Adrenal gland (tissue), 12 donors: ENCODE results near the gene STATH. TPM values are rescaled to one million over a fixed set of nuclear protein-coding genes. Genes with fewer than 3 reads are reported as not detected.
"Not testable (repeated sequence)": the region's sequence is repeated elsewhere in the genome, so short reads cannot be mapped to it uniquely, and the experiment has no call there.

ENCODE experiments used
- DNase-seq, 7 donors: peaks; one replicate each; pipeline ENCODE4 v3.0.0-alpha.2; 2019 to 2020
- H3K27ac ChIP-seq, 5 donors: fragments of 200-600 bp; sonication (generic) in 4 of 5; 1 replicate in 3 of 5; 2 replicates in 2 of 5; pipeline versions ENCODE4 v1.5.1 to v1.8.0; 2016 to 2020; ENCODE audit warnings: mild to moderate bottlenecking in 1 of 5
- H3K27me3 ChIP-seq: fragments of 200-600 bp; 2 replicates; pipeline ENCODE4 v1.8.0; 2021
- H3K36me3 ChIP-seq, 2 donors: fragments of 200-600 bp; replicated peaks in 1 of 2; 1 replicate in 1 of 2; 2 replicates in 1 of 2; pipeline versions ENCODE4 v1.5.1 to v1.8.0; 2018 to 2022
- H3K4me1 ChIP-seq, 2 donors: fragments of 200-600 bp; replicated peaks in 1 of 2; 1 replicate in 1 of 2; 2 replicates in 1 of 2; pipeline versions ENCODE4 v1.5.1 to v1.8.0; 2018 to 2021
- H3K4me3 ChIP-seq, 4 donors: fragments of 200-600 bp; sonication (generic) in 3 of 4; one replicate each; pipeline ENCODE4 v1.5.1; 2016 to 2018
- H3K9me3 ChIP-seq, 3 donors: fragments of 200-600 bp; sonication (generic) in 1 of 3; replicated peaks in 1 of 3; 1 replicate in 2 of 3; 2 replicates in 1 of 3; pipeline versions ENCODE4 v1.5.1 to v1.8.0; 2016 to 2021
- POLR2A ChIP-seq, 2 donors: fragments of 450-650 bp; IDR thresholded peaks; one replicate each; pipeline ENCODE4 v1.6.1; 2017; ENCODE audit warnings: antibody characterized with exemption in 2 of 2, mild to moderate bottlenecking in 2 of 2, moderate library complexity in 1 of 2
- WGBS, 4 donors: extraction: QIAGEN DNeasy Blood & Tissue Kit in 2 of 4; methylation state at CpG; one replicate each; pipeline versions ENCODE4 v1.1.5 to v1.1.7; 2013 to 2017; 5-methylcytosine and 5-hydroxymethylcytosine counted together
- intact Hi-C, 2 donors: fragments of 100-400 bp; cut with DNase I; formaldehyde crosslinking; loops; one replicate each; pipeline versions ENCODE4 v1.14.1 to v1.15.0; 2022 to 2023
- polyA plus RNA-seq, 3 donors: library from polyadenylated mRNA; stranded (reverse); fragments of 200-250 nt in 2 of 3; fragments of 350-450 nt in 1 of 3; fragmentation: Illumina TruSeq in 1 of 3; extraction: RNeasy Lipid Tissue Mini Kit (QIAGEN cat#74804) in 1 of 3; gene quantifications; one replicate each; pipeline ENCODE4 v1.2.3, GENCODE V29; 2013 to 2014
- total RNA-seq, 9 donors: library from RNA; depleted of rRNA in 4 of 9; stranded (reverse); fragments of >200 nt in 4 of 9; fragments of 120-200 nt in 1 of 9; fragmentation: NEBNext Ultra II Directional in 1 of 9; extraction: Animal tissue kit (Norgen Biotek cat#: 25700) in 1 of 9; gene quantifications; one replicate each; pipeline versions ENCODE4 v1.1.0 to v1.2.4, GENCODE V29; 2013 to 2023
- TF ChIP-seq, protein P1 (sequence below), 6 experiments: fragments of 450-650 bp in 4 of 6; fragments of 200-600 bp in 2 of 6; sonication (generic) in 1 of 6; IDR thresholded peaks; 1 replicate in 5 of 6; 2 replicates in 1 of 6; pipeline versions ENCODE4 v1.5.1 to v1.8.0; 2016 to 2021; ENCODE audit warnings: antibody characterized with exemption in 6 of 6, mild to moderate bottlenecking in 2 of 6, moderate library complexity in 1 of 6
- donor health status: healthy with polysubstance abuse.
- donor health status: Bipolar disorder and iron deficiency.
- donor health status: DM: yes; HTN: yes; CAD: no.
- donor health status: DM: no; HTN: no; CAD: no.
- donor health status: DM: no; HTN: no; CAD: no.
- donor health status: DM: yes; HTN: yes; CAD: no.

The STATH gene
- total and polyA plus RNA-seq, 12 donors: not detected

DNA sequence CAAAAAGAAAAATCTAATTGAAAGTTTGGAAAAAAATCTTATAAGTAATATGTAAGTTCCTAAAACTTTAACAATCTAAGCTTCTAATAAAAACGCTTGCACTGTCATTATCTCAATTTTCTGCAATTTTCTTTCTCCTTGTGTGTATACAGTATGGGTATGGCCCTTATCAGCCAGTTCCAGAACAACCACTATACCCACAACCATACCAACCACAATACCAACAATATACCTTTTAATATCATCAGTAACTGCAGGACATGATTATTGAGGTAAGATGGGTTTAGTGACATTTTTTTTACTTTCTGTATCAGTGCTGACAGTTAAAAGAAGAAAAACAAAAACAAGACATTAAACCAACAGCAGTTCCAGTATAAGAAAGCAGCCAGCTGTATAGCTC, 4.9 kb downstream of the STATH start:
- no peaks in the 10 kb centered on the region for H3K36me3 ChIP-seq
- no peaks in the 10 kb centered on the region for H3K9me3 ChIP-seq
- no peak overlapping the region for H3K27ac ChIP-seq
- H3K27me3 ChIP-seq: no peaks in the 10 kb centered on the region
- H3K4me3 ChIP-seq: no peak overlapping the region
- 61 to 78% (median 65%) methylated on average over 1 of the region's 1 CpG for WGBS, 4 donors
- no peak for TF ChIP-seq POLR2A (IDR thresholded peaks at IDR 0.05)
- TF ChIP-seq, protein P1, sequence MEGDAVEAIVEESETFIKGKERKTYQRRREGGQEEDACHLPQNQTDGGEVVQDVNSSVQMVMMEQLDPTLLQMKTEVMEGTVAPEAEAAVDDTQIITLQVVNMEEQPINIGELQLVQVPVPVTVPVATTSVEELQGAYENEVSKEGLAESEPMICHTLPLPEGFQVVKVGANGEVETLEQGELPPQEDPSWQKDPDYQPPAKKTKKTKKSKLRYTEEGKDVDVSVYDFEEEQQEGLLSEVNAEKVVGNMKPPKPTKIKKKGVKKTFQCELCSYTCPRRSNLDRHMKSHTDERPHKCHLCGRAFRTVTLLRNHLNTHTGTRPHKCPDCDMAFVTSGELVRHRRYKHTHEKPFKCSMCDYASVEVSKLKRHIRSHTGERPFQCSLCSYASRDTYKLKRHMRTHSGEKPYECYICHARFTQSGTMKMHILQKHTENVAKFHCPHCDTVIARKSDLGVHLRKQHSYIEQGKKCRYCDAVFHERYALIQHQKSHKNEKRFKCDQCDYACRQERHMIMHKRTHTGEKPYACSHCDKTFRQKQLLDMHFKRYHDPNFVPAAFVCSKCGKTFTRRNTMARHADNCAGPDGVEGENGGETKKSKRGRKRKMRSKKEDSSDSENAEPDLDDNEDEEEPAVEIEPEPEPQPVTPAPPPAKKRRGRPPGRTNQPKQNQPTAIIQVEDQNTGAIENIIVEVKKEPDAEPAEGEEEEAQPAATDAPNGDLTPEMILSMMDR (IDR thresholded peaks at IDR 0.05): no peak
- intact Hi-C loops: no loop called here
- H3K4me1 ChIP-seq: no peaks in the 10 kb centered on the region
- DNase-seq: no peak

DNA sequence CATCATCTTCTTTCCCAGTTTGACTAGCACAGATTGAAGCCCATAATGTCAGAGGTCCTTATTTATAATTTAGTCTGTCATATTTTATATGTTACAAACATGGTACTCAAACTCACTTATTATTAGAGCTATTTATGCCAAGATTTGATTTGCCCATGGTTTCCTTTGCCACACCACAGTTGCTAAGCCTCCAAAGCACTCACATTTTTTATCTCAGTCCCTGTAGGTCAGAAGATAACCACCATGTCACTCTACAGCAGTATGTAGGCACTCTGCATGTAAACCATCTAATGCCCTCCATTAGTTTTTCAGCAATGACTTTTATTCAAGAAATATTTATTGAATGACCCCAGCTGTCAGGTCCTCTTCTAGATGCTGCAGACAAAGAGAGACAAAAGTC, 6.7 kb downstream of the STATH start:
- Histone ChIP-seq H3K27me3 (no peaks in the 10 kb centered on the region), H3K4me1 (no peaks in the 10 kb centered on the region), H3K36me3 (no peaks in the 10 kb centered on the region), H3K27ac (no peak overlapping the region), H3K4me3 (no peak overlapping the region), H3K9me3 (no peaks in the 10 kb centered on the region)
- intact Hi-C loops: no loop called here
- no peak for DNase-seq
- TF ChIP-seq, protein P1 (IDR thresholded peaks at IDR 0.05): no peak
- no peak for TF ChIP-seq POLR2A (IDR thresholded peaks at IDR 0.05)

GRCh38 chr4:70008771-70009170, 13.0 kb downstream of the STATH start:
- Histone ChIP-seq H3K4me1 (no peaks in the 10 kb centered on the region), H3K9me3 (no peaks in the 10 kb centered on the region), H3K36me3 (no peaks in the 10 kb centered on the region), H3K4me3 (no peak overlapping the region), H3K27me3 (no peaks in the 10 kb centered on the region), H3K27ac (no peak overlapping the region)
- TF ChIP-seq, protein P1 (IDR thresholded peaks at IDR 0.05): no peak
- TF ChIP-seq POLR2A (IDR thresholded peaks at IDR 0.05): no peak
- intact Hi-C loops: no loop called here
- DNase-seq: no peak
- 55 to 63% (median 60%) methylated on average over 3 of the region's 3 CpGs for WGBS, 4 donors

DNA sequence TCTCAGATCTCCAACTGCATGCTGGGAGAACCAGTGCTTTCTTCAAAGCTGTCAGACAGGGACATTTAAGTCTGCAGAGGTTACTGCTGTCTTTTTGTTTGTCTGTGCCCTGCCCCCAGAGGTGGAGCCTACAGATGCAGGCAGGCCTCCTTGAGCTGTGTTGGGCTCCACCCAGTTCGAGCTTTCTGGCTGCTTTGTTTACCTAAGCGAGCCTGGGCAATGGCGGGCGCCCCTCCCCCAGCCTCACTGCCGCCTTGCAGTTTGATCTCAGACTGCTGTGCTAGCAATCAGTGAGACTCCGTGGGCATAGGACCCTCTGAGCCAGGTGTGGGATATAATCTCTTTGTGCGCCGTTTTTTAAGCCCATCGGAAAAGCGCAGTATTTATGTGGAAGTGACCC, 23.2 kb downstream of the STATH start:
- DNase-seq, H3K27ac ChIP-seq, H3K9me3 ChIP-seq, H3K4me3 ChIP-seq, H3K27me3 ChIP-seq, H3K4me1 ChIP-seq, intact Hi-C loops, H3K36me3 ChIP-seq: not testable (repeated sequence)
- 78 to 90% (median 81%) methylated on average over 2 to 10 of the region's 10 CpGs for WGBS, 4 donors

DNA sequence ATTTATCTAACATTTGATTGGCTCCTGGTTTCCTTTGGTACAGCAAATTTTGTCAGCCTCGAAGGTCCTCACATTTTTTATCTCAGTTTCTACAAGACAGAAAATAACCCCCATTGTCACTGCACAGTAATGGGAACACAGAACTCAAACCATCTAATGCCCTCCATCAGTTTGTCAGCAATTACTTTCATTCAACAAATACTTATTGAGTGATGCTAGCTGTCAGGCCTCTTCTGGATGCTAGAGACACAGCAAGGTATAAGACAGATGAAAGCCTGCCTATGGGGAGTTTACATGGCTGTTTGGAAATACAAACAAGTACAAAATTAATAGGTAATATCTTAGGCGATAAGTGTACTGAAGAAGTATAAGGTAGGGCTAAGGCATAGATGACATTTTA, 27.5 kb downstream of the STATH start:
- WGBS, 4 donors: 71 to 81% (median 74%) methylated on average over 2 of the region's 2 CpGs
- Histone ChIP-seq H3K27ac (no peak overlapping the region), H3K4me3 (no peak overlapping the region), H3K36me3 (no peaks in the 10 kb centered on the region), H3K4me1 (no peaks in the 10 kb centered on the region), H3K27me3 (no peaks in the 10 kb centered on the region), H3K9me3 (no peaks in the 10 kb centered on the region)
- no peak for DNase-seq
- intact Hi-C loops: no loop called here
- no peak for TF ChIP-seq POLR2A (IDR thresholded peaks at IDR 0.05)
